ENCODE results near the gene DAG1.

DNA sequence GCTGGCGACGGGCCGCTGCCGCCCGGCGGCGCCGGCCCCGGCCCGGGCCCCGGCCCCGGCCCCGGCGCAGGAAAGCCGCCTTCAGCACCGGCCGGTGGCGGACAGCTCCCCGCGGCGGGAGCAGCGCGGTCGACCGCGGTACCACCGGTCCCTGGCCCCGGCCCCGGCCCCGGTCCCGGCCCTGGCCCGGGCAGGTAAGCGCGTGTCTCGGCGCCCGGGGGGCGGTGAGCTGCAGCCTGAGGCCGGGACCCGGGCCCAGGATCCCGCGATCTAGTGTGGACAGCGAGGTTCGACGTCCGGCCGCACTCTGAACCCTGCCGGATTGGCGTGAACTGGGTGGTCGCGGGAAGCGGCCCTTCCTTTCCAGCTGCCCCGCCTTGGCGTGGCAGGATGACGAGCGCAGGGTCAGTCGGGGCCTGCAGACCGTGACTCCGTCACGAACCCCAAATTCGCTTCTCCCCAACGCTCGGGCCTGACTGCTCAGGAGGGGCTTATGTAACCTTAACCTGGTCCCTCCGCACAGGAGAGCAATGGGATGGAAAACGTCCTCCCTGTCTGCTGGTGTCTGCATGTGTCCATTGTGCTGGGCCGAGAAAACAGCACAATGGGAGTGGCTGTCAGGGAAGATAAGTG is 84.7 kb downstream of the DAG1 start:
- TF ChIP-seq CTCF (conservative IDR thresholded peaks at IDR 0.05; ENCODE audit: low read depth, low read length) (no peak), EZH2 (IDR thresholded peaks at IDR 0.05; ENCODE audit: low read length, unreplicated experiment) (no peak), EZH2phosphoT487 (IDR thresholded peaks at IDR 0.05; ENCODE audit: borderline replicate concordance, low read length) (no peak)

Data from PC-3 (cell line).